GM21381 (cell line): ENCODE measurements around the gene MFGE8.

Source experiments
- ATAC-seq: cut with Tn5 transposase; IDR thresholded peaks from one replicate; pipeline ENCODE4 v1.9.1; 2021; ENCODE audit warnings: mild to moderate bottlenecking, moderate library complexity; ENCODE audit not compliant: unreplicated experiment

The MFGE8 gene

DNA sequence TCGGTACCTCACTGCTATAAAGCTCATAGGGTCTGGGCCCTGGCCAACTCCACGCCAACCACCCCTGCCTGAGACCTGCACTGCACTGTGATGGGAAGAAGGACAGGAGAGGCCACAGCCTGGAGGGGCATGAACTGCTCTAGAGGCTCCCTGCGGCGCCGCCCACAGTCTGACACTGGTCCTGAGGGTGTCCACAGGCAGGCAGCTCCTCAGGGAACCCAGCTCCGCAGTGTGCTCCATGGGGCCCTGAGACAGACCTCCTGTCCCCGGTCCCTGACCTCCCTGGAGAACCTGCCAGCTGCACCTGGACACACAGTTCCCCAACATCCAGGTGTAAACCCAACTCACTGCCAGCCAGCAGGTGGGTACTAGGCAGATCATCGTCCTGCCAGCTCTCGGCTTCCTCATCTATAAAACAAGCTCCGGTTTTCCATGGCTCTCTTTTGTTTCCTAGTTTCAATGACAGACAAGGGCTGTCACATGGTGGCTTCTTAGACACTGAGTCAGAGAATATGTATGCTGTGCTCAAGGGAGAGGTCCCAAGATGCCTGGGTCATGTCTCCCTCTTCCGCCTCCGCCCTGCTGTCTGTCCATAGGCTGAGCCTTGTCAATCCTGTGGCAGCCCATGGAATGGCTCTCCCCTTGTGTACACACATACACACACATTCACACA, 12.7 kb downstream of the MFGE8 start:
- ATAC-seq = no peak

DNA sequence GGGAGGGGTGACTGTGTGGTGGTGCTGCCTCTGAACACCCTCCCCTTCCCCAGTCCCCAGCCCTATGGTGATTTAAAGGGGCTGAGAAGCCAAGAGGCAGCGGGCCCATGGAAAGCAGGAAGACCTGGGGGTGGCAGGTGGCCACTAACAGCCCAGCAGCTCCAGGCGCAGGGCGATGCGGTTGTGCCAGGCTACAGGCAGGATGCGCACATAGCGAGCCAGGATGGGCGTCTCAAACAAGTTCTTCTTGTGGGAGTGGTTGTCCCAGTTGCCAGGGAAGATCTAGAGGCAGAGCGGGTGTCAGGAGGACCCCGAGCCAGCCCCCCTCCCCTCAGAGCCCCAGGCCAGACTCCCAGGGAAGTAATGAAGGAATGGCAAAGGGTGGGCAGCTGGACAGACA, 13.9 kb downstream of the MFGE8 start:
- ATAC-seq = no peak

DNA sequence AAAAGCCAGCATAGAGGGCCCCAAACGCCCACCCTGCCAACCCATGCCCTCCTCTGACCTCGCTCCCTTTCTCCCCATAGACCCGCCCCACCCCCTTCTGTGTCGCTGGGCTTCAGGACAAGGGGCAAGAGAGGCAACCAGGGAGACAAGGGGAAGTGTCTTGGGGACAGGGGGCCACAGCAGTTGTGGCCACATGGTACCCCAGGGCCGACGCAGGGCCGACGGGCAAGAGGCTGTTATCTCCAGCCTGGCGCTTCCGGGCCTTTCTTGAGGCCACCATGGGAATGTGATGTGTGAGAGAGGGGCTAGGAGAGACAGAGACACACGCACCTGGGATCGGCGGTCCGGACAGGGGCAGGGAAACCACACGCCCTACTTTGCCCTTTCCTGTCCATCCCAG, 14.4 kb downstream of the MFGE8 start:
- ATAC-seq = no peak

DNA sequence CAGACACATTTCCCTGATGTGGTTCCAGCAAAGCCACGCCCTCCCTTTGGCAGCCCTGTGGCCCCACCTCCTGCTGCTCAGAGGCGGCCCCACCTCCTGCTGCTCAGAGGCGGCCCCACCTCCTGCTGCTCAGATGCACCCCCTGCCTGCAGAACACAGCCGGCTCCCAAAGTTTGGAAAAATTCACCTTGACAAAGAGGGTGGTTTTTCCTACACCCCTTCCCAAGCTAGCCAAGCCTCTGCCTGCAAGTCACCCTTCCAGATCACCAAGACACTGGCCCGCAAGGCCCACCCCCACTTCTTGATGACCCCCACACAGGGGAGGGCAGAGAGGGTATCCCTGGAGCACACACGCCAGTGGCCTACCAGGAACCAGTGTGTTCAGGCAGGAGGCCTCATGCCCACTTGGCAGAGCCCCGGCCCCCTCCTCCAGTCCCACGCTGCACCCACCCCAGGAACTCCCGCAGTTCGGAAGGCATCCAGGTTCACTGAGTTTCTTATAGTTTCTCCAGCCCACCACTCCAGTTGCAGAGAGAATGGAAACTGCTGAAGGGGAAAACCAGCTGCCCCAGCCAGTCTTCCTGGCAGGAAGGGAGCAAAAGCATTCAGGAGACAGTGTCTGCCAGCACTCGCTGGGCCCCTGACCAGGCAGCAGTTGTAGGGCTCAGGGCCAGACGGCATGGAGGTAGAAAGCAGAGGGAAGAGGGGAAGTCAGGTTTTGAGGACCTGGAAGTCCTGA, 15.6 kb downstream of the MFGE8 start:
- ATAC-seq = peak; percentile 54

DNA sequence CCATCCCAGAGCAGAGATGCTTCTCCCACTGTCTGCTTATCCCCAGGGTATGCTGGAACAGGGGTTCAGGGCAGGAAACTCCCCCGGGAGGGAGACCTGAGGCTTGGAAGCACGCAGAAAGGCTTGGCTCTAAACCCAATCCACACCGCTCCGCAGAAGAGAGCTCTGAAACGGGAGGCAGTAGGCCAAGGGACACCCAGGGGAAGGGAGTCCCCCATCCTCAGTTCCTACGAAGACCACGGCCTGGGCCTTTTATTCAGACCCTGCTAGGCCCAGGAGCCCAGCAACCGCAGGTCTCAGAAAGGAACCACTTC, 16.1 kb downstream of the MFGE8 start:
- ATAC-seq = no peak

DNA sequence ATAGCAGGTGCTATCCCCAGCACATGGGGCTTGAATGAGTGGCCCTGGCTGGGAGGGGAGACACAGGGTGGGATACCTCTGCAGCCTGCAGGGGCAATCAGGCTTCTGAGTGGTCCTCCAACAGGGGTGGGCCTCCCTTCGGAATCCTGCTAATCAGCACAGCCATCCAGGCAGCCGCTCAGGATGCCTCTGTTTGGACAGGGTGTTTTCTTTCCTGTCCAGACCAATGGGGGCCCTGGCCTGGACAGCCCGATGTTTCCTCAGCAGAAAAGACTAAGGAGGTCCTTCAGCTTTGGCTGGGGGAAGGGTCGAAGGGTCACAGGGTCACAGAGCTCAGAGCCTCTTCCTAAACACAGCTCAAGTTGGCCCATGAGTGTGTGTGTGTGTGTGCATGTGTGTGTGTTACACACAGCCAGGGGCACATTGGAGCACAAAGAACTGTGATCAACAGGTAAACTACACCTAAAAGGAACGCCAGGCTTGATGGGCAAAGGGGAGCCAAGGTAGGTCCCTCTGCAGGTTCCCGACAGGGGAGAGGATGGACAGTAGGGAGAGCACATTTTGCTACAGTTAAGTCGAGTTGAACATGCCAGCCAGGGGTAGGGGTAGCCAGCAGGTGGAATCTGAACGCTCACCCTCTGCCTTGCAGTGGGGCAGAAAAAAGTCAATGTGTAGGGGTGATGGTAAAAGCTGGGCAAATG, 16.7 kb downstream of the MFGE8 start:
- no peak for ATAC-seq

DNA sequence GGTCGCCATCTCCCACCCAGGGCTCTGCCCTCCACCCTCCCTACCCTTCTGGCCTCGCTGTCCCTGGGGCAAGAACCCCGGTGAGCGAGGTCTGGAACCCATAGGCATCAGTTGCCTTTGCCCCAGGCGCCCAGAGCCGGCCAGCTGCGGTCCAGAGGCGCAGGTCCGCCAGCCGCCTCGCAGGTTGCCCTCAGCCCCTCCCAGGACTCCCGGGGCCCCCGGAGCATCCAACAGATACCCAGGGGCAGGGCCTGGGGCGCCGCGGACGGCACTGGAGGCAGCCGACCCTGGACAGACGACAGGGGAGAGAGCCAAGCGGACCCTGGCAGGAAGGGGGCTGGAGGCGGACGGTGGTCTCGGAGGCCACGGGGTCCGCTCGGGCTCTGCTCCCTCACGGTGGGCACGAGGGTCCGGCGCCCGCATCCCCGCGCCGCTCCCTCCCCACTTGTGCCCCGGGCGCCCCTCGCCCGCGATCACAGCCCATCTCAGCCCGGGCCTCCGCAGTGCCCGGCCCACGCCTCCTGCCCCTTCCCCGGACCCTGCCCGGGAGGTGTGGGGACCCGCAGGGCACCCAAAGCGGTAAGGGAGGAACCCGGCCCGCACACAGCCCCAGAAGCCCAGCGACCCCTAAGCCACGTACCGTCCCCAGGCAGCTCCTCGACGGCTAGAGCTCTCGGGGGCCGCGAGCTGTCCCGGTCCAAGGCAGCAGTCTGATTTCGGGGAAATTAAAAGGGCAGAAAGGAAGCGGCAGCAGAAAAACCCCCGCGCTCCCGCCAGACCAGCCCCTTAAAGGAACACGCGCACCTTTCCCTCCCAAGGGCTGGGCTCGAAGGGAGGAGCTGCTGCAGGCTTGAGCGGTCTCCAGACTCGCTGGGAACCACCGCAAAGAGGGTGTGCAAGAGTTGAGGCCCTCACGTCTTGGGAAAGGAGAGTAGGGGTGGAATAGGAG, 18.1 kb downstream of the MFGE8 start, which contains the start of gene HAPLN3:
Gene HAPLN3 (minus strand): TSS at position 726 of the 949 bp plus-strand sequence. CDS start 8,246 bp downstream, outside the sequence.
- ATAC-seq = peak; percentile 47

DNA sequence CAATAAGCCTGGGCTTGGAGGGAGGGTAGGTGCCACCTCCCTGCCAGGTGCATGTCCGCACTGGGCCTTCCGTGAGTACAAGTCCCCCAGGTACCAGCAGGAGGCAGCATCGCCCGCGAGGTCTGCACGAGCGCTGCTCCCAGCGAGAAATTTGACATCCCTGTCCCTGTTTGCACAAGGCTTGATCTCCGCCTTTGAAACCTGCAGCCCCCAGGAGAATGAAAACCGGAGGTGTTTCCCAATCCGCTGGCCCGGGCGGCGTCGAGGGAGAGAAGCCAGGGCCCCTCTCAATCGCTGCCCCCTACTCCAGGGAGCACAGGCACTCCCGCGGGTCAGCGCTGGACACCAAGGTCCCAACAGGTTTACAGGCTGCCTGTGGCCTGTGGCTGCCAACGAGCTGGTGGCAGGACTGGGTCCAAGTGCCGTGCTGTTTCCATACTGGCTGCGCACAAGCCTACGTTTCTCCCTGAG, 18.8 kb downstream of the MFGE8 start:
- peak; percentile 52 for ATAC-seq

DNA sequence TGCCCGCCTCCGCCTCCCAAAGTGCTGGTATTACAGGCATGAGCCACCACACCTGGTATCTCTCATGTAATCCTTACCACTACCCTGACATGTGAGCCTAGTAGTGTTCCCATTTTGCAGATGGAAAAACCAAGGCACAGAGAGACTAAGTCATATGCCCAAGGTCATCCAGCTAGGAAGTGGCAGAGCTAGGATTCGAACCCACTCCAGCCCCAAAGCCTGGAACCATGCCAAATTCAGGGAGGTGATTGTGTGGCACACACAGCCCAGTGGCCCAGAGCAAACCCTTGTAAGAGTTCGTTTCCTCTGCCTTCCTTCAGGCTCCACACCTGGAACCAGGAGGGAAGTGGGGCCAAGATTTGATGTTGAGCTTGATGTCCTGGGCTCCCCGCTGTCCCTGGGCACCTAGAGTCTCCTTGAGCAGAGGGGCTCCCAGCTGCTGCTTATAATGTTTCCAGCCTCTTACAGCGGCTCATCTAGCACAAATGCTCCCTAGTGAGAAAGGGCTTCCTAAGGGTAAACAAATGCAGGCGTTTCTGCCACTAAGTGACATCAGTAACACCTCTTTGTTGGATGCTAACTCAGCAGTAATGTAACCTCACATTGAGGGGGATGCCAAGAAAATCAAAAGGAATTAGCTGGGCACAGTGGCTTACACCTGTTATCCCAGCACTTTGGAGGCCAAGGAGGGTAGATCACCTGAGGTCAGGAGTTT, 21.5 kb downstream of the MFGE8 start:
- ATAC-seq = no peak

DNA sequence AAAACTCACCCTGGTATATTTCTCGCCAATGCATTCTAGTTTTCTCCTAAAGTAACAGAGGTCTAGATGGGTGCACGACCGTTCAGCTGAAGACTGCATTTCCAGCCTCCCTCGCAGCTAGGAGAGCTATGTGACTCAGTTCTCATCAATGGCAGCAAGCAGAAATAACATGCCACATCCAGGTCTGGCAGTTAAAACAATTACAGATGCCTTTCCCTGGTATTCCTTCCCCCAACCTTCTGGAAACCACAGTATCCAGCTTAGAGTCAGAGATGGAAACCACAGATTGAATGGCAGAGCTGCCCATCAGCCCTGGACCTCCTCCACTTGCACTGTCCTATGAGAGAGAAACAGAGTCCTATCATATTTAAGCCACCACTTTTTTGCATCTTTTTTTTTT, 22.7 kb downstream of the MFGE8 start:
- no peak for ATAC-seq

DNA sequence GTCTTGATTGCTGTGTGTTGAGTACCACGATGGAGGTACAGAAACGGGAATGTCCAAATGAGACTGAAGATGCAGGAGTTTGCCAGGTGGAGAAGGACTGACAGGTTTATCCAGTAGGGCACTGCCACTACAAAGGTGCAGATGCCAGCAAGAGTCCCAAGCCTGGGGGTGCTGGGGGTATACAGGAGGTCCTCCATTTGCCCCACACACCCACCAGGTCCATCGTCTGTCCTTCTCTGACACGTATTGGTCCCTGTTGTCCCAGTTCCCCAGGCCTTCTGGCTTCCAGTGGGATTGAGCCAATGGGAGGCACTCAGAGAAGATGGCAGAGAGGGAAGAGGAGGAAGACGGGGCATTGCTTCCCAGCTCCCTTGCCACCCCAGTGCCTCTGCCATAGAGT, 24.5 kb downstream of the MFGE8 start:
- ATAC-seq = no peak

DNA sequence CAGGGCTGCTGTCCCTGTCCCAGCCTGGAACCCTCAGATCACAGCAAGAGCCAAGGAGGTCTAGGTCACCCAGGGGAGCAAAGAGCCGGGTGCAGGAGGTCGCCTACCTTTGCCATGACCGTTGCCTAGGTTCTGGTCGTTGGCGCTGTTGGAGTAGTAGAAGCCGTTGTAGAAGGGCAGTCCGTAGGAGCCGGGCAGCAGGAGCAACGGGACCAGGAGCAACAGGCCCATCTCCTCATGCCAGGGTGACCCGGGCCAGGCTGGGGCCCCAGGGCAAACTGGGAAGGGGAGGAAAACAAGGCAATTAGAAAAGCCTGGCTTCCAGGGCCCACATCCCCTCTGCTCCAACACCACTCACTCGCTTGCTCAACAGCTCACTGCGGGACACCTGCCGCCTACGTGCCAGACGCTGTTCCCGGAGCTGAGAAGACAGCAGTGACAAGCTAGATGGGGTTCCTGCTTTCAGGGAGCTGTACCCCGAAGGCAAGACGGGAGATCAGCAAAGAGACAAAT, 26.1 kb downstream of the MFGE8 start:
- no peak for ATAC-seq

DNA sequence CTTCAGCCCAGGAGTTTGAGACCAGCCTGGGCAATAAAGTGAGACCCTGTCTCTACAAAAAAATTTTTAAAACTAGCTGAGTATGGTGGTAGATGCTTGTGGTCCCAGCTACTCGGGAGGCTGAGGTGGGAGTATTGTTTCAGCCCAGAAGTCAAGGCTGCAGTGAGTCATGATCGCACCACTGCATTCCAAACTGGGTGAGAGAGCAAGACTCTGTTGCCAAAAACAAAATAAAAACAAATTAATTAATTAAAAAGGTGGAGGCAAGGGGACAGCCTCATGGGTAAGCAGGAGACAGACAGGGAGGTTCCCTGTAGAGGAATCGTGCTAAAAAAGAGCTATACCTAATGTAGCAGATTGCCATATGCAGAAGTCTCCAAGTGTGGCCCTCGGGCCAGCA, 30.4 kb downstream of the MFGE8 start:
- no peak for ATAC-seq

DNA sequence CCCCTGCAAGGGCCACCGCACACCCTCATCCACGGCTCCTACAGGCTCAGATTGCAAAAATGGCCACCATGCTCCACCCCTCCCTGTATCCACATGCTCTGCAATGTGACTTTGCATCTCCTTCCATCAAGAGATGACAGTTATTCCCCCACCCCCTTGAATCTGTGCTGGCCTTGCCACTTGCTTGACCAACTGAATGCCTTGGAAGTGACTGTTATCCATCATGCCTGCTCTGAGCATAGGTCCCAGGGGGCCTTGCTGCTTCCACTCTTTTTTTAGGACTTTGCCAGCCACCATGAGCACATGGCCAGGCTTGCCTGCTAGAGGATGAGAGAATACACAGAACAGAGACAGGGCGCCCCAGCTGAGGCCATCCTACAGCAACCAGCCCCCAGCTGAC, 31.4 kb downstream of the MFGE8 start:
- no peak for ATAC-seq

DNA sequence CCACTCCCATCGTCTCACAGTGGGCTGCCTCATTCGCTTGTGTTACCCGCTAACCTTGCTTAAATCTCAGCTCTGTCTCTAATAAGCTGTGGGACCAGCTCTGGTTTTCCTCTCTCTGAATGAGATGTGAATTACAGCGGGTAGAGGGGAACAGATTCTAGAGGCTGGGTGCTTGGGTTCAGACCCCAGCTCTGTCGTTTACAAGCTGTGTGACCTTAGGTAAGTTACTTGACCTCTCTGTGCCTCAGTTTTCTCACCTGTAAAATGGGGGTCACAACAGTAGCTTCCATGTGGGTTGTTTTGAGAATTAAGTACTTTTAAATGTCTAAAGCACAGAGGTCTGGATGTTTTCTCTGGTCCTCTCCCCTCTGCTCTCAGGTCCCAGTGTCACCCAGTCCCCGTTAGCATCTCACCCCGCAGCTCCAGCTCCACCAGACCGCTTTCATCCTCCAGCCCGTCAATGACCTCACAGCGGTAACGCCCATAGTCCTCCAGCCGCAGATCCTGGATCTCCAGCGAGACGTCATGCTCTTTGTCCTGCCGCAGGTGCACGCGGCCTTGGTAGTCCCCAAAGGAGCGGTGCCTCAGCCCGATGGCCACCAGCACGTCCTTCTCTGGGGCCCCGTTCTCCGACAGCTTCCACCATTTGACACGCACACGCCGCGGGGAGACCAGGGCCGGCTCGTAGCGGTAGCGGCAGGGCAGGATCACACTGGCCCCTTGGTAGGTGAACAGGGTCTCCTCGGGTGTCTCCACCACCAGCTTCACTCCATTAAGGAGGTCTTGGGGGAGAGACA, 32.0 kb downstream of the MFGE8 start:
- no peak for ATAC-seq

DNA sequence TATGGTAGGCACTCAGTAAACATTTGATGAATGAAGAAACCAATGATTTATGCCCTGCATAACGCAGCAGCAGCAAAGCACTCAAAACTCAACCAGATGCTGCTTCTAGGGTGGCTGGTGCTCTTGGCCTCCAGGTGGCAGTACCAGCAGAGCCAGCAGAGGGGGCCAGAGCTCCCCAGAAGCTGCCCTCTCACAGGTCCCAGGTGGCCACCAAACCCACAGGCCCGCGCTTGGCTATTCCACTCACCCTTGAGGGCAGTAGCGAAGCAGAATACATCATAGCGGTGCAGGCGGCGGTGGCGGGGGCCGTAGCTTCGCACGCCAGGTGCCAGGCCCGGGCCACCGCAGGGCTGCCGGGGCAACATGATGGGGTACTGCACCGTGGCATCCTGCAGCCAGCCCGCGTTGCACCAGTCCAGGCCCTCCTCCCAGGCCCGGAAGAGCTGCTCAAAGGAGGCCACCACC, 34.4 kb downstream of the MFGE8 start:
- ATAC-seq = no peak

DNA sequence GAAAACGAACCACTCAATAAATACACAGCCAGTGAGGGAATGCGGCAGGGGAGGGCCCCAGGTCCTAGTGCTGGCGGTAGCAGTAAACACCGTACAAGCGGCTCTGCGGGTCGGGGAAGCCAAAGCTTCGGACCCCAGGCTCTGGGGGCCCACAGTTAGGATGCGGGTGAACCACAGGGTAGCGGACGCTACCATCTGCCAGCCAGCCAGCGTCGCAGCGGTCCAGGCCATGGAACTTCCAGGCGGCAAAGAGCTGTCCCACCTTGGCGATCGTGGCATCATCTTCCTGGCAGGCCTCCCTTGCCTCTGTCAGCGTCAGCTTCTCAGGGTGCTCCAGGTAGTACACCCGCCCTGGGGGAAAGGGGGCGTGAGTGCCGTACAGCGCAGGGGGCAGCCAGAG, 35.3 kb downstream of the MFGE8 start:
- ATAC-seq = no peak

DNA sequence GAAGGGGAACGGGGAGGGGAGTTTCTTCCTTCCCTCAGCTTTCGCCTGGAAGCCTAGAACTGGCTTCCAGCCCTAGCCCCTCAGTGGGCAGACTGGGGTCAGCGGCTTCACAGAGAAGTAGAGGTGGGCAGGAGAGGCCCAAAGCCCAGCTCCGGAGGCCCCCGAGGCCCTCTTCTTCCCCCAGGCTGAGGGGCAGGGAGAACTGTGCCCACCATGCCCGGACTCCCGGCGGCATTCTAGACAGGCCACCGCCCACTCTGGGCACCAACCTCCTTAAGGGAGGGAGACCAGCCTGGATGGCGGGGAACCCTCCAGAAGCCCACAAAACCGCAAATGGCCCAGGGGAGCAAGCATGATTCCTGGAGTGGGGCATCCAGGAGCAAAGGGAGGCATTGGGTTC, 35.8 kb downstream of the MFGE8 start:
- no peak for ATAC-seq

DNA sequence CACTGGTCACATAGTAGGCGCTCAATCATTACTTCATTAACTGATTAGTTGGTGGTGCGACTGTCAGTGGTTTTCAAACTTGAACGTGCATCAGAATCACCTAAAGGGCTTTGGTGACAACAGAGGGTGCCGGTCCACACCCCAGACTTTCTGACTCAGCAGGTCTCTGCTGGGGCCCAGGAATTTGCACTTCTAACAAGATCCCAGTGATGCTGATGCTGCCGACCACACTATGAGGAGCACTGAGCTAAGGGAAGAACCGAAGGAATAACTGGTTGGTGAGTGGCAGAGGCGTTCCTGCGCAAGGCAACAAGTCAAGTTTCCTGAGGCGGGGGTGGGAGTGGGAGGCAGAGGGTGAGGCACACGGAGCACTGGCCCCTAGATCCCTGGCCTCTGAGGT, 36.6 kb downstream of the MFGE8 start:
- ATAC-seq = no peak
